Mesenchymal stem cell (in vitro differentiated cells and primary cell): ENCODE measurements around the gene RCC2.

ENCODE experiments used
- DNase-seq: peaks from one replicate; pipeline ENCODE4 v3.0.0-alpha.2; 2013
- H2AFZ ChIP-seq: one replicate; pipeline ENCODE4 v1.6.1; 2013; ENCODE audit warnings: low read depth, mild to moderate bottlenecking, control low read depth, inconsistent platforms, low read length, moderate library complexity
- H2AK5ac ChIP-seq: 2 replicates; pipeline ENCODE4 v1.6.1; 2013; ENCODE audit warnings: low read length, moderate library complexity, mild to moderate bottlenecking, inconsistent platforms; ENCODE audit not compliant: severe bottlenecking
- H2BK120ac ChIP-seq: one replicate; pipeline ENCODE4 v1.6.1; 2013; ENCODE audit warnings: low read depth, mild to moderate bottlenecking, inconsistent platforms, low read length, moderate library complexity
- H2BK12ac ChIP-seq, 2 experiments: one replicate each; pipeline ENCODE4 v1.6.1; 2013; ENCODE audit warnings: inconsistent platforms in 2 of 2, low read length in 2 of 2, mild to moderate bottlenecking in 2 of 2, moderate library complexity in 2 of 2, control low read depth in 1 of 2
- H2BK15ac ChIP-seq: one replicate; pipeline ENCODE4 v1.6.1; 2013; ENCODE audit warnings: mild to moderate bottlenecking, low read depth, inconsistent platforms; ENCODE audit not compliant: poor library complexity, severe bottlenecking
- H2BK5ac ChIP-seq: 2 replicates; pipeline ENCODE4 v1.6.1; 2013; ENCODE audit warnings: low read depth, mild to moderate bottlenecking, low read length, control low read depth, inconsistent platforms; ENCODE audit not compliant: poor library complexity, severe bottlenecking
- H3K14ac ChIP-seq, 2 experiments: one replicate each; pipeline ENCODE4 v1.6.1; 2013; ENCODE audit warnings: inconsistent platforms in 2 of 2, low read length in 2 of 2, control low read depth in 1 of 2, mild to moderate bottlenecking in 1 of 2, moderate library complexity in 1 of 2
- H3K18ac ChIP-seq, 2 experiments: one replicate each; pipeline ENCODE4 v1.6.1; 2013; ENCODE audit warnings: inconsistent platforms in 2 of 2, low read length in 2 of 2, control low read depth in 1 of 2, low read depth in 1 of 2, mild to moderate bottlenecking in 1 of 2
- H3K23ac ChIP-seq, 2 experiments: one replicate each; pipeline ENCODE4 v1.6.1; 2013; ENCODE audit warnings: inconsistent platforms in 2 of 2, low read length in 2 of 2, mild to moderate bottlenecking in 2 of 2, moderate library complexity in 2 of 2, control low read depth in 1 of 2
- H3K27ac ChIP-seq: 2 replicates; pipeline ENCODE4 v1.5.1; 2013; ENCODE audit warnings: mild to moderate bottlenecking, moderate library complexity, low read length, control low read depth, inconsistent platforms; ENCODE audit not compliant: poor library complexity, severe bottlenecking
- H3K27me3 ChIP-seq, 2 experiments: 2 replicates each; pipeline versions ENCODE4 v1.6.1 to v1.7.0; 2013; ENCODE audit warnings: low read length in 2 of 2, mild to moderate bottlenecking in 2 of 2, moderate library complexity in 2 of 2, control low read depth in 1 of 2, inconsistent platforms in 1 of 2; ENCODE audit not compliant: control insufficient read depth in 1 of 2, insufficient read depth in 1 of 2
- H3K36me3 ChIP-seq, 2 experiments: 2 replicates each; pipeline versions ENCODE4 v1.6.1 to v1.7.0; 2013; ENCODE audit warnings: low read length in 2 of 2, control low read depth in 1 of 2, inconsistent platforms in 1 of 2, low read depth in 1 of 2, mild to moderate bottlenecking in 1 of 2; ENCODE audit not compliant: insufficient read depth in 2 of 2, control insufficient read depth in 1 of 2
- H3K4ac ChIP-seq, 2 experiments: one replicate each; pipeline ENCODE4 v1.6.1; 2013; ENCODE audit warnings: inconsistent platforms in 2 of 2, low read length in 2 of 2, mild to moderate bottlenecking in 2 of 2, moderate library complexity in 2 of 2, control low read depth in 1 of 2, low read depth in 1 of 2
- H3K4me1 ChIP-seq: 2 replicates; pipeline ENCODE4 v1.6.1; 2013; ENCODE audit warnings: low read depth, low read length, control low read depth; ENCODE audit not compliant: control insufficient read depth, insufficient read depth
- H3K4me2 ChIP-seq: 2 replicates; pipeline ENCODE4 v1.6.1; 2013; ENCODE audit warnings: low read length, mild to moderate bottlenecking, inconsistent platforms; ENCODE audit not compliant: poor library complexity, severe bottlenecking
- H3K4me3 ChIP-seq, 2 experiments: 2 replicates each; pipeline versions ENCODE4 v1.5.1 to v1.7.0; 2013; ENCODE audit warnings: low read length in 2 of 2, mild to moderate bottlenecking in 2 of 2, control low read depth in 1 of 2, low read depth in 1 of 2; ENCODE audit not compliant: insufficient read depth in 1 of 2
- H3K79me1 ChIP-seq: replicated peaks from 2 replicates; pipeline ENCODE4 v1.6.1; 2013; ENCODE audit warnings: mild to moderate bottlenecking, control low read depth, low read length, inconsistent platforms; ENCODE audit not compliant: poor library complexity, severe bottlenecking
- H3K9ac ChIP-seq: 2 replicates; pipeline ENCODE4 v1.7.0; 2013; ENCODE audit warnings: mild to moderate bottlenecking, low read length, moderate library complexity
- H3K9me3 ChIP-seq: 2 replicates; pipeline ENCODE4 v1.7.0; 2013; ENCODE audit warnings: mild to moderate bottlenecking, low read length; ENCODE audit not compliant: control insufficient read depth
- H4K8ac ChIP-seq: one replicate; pipeline ENCODE4 v1.6.1; 2013; ENCODE audit warnings: inconsistent platforms, mild to moderate bottlenecking, low read length, moderate library complexity
- H4K91ac ChIP-seq: one replicate; pipeline ENCODE4 v1.6.1; 2013; ENCODE audit warnings: mild to moderate bottlenecking, low read length, inconsistent platforms
- WGBS: methylation state at CpG from one replicate; pipeline ENCODE4 v1.1.7; 2013; ENCODE audit warnings: mixed read lengths; 5-methylcytosine and 5-hydroxymethylcytosine counted together

RCC2 gene

GRCh38 chr1:17401841-17402240, 37.6 kb downstream of the RCC2 start:
- WGBS, result 67% methylated on average over 4 of the region's 4 CpGs
- H3K18ac ChIP-seq, result peak overlapping the region in 1 of 2 experiments; percentile 28
- DNase-seq, result no peak
- no peak overlapping the region for H3K14ac ChIP-seq
- peaks cover 4 to 12% of the 10 kb centered on the region in 2 experiments for H3K36me3 ChIP-seq
- no peak overlapping the region for H3K9ac ChIP-seq
- no peak overlapping the region for H2AFZ ChIP-seq
- H3K79me1 ChIP-seq, result peaks cover 5% of the 10 kb centered on the region
- H3K23ac ChIP-seq, result no peak overlapping the region
- no peak overlapping the region for H2AK5ac ChIP-seq
- no peak overlapping the region for H2BK5ac ChIP-seq
- peaks cover 13% of the 10 kb centered on the region for H3K4me1 ChIP-seq
- H3K4me3 ChIP-seq, result no peak overlapping the region
- H3K9me3 ChIP-seq, result no peaks in the 10 kb centered on the region
- H2BK12ac ChIP-seq, result no peak overlapping the region
- no peak overlapping the region for H2BK15ac ChIP-seq
- H3K4ac ChIP-seq, result no peak overlapping the region
- no peak overlapping the region for H4K8ac ChIP-seq
- H3K27me3 ChIP-seq, result peaks cover 0 to 22% of the 10 kb centered on the region in 2 experiments
- peak overlapping the region; percentile 47 for H4K91ac ChIP-seq
- H3K4me2 ChIP-seq, result no peak overlapping the region
- H3K27ac ChIP-seq, result no peak overlapping the region
- H2BK120ac ChIP-seq, result no peak overlapping the region

GRCh38 chr1:17400725-17401341, 38.6 kb downstream of the RCC2 start:
- Histone ChIP-seq H2BK120ac (no peak overlapping the region), H3K23ac (no peak overlapping the region), H3K4me2 (no peak overlapping the region), H2AFZ (no peak overlapping the region), H3K27me3 (peaks cover 0 to 30% of the 10 kb centered on the region in 2 experiments), H3K18ac (no peak overlapping the region), H3K9me3 (no peaks in the 10 kb centered on the region), H3K36me3 (peaks cover 2 to 7% of the 10 kb centered on the region in 2 experiments), H4K91ac (no peak overlapping the region), H3K27ac (no peak overlapping the region), H3K4me3 (no peak overlapping the region), H4K8ac (no peak overlapping the region), H3K4ac (no peak overlapping the region), H2BK5ac (no peak overlapping the region), H3K14ac (no peak overlapping the region), H3K4me1 (peaks cover 10% of the 10 kb centered on the region), H3K9ac (no peak overlapping the region), H2BK12ac (no peak overlapping the region), H3K79me1 (peaks cover 4% of the 10 kb centered on the region), H2AK5ac (no peak overlapping the region), H2BK15ac (no peak overlapping the region)
- WGBS, result 88% methylated on average over 11 of the region's 11 CpGs
- no peak for DNase-seq

DNA sequence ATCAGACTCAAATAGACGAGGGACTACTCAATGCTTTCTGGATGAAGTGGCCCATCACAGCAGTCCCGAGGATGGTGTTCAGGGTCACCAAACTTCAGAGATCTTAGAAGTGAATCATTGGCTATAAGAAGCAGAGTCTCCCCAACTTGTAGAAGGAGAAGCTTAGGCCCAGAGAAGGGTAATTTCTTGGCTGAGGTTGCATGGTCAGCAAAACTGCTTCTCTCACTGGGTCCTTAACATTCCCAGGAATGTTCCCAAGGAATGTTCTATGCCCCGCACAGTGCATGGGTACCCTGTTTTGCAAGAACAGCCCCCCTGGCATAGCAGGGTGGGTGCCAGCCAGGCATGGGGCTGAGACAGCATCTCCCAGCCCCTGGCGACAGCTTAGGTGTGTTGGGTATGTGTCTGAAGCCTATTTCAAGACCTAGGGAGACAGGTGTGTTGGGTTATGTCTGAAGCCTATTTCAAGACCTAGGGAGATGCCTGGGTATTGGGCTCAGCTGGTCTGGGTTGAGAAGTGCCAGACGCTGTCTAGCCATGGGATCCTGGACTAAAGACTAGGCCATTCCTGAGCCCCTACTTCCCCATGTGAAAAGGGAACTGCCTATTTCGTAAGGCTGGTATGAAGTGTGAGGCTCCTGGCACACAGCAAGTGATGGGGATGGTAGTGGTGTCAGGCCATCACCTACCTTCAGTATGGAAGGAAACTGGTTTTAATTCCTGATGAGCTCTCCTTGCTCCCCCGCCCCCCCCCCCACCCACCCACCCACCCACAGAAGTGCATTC, 41.4 kb downstream of the RCC2 start:
- peaks cover 4% of the 10 kb centered on the region for H3K4me1 ChIP-seq
- H4K8ac ChIP-seq, result no peak overlapping the region
- no peak overlapping the region for H3K4ac ChIP-seq
- H2BK12ac ChIP-seq, result no peak overlapping the region
- no peak overlapping the region for H2BK5ac ChIP-seq
- WGBS, result 85% methylated on average over 5 of the region's 7 CpGs
- H3K9me3 ChIP-seq, result no peaks in the 10 kb centered on the region
- H3K4me2 ChIP-seq, result no peak overlapping the region
- no peak for DNase-seq
- no peak overlapping the region for H3K23ac ChIP-seq
- no peak overlapping the region for H3K27ac ChIP-seq
- H2AK5ac ChIP-seq, result no peak overlapping the region
- H2BK15ac ChIP-seq, result no peak overlapping the region
- H3K4me3 ChIP-seq, result no peak overlapping the region
- H3K36me3 ChIP-seq, result no peaks in the 10 kb centered on the region
- H4K91ac ChIP-seq, result no peak overlapping the region
- no peak overlapping the region for H3K9ac ChIP-seq
- no peak overlapping the region for H2BK120ac ChIP-seq
- no peak overlapping the region for H3K18ac ChIP-seq
- no peak overlapping the region for H2AFZ ChIP-seq
- H3K14ac ChIP-seq, result no peak overlapping the region
- H3K27me3 ChIP-seq, result peaks cover 4 to 41% of the 10 kb centered on the region in 2 experiments
- no peaks in the 10 kb centered on the region for H3K79me1 ChIP-seq

- Histone ChIP-seq H3K4me1 (no peaks in the 10 kb centered on the region), H3K79me1 (no peaks in the 10 kb centered on the region), H4K91ac (no peak overlapping the region), H3K4ac (no peak overlapping the region), H3K4me2 (no peak overlapping the region), H2AK5ac (no peak overlapping the region), H2BK5ac (no peak overlapping the region), H3K27me3 (peaks cover 20 to 56% of the 10 kb centered on the region in 2 experiments), H3K36me3 (no peaks in the 10 kb centered on the region), H2AFZ (no peak overlapping the region), H3K9ac (no peak overlapping the region), H4K8ac (no peak overlapping the region), H2BK120ac (no peak overlapping the region), H2BK12ac (no peak overlapping the region), H2BK15ac (no peak overlapping the region), H3K23ac (no peak overlapping the region), H3K18ac (no peak overlapping the region), H3K27ac (no peak overlapping the region), H3K4me3 (no peak overlapping the region), H3K9me3 (no peaks in the 10 kb centered on the region), H3K14ac (no peak overlapping the region)
- WGBS, result 67% methylated on average over 8 of the region's 8 CpGs
- no peak for DNase-seq
Observed at GRCh38 chr1:17393230-17393629, 46.2 kb downstream of the RCC2 start.
